ENCODE measurements around the gene CHPT1.
"Not testable (repeated sequence)": the region's sequence is repeated elsewhere in the genome, so short reads cannot be mapped to it uniquely, and the experiment has no call there.

CHPT1 gene

GRCh38 chr12:101697197-101697929 lies at the start of gene CHPT1:
TSS of gene CHPT1 (plus strand) at chr12:101697640. CDS start at chr12:101697862, 222 bp downstream.
- DNase-seq = peak in 50 of 56 donors; percentile 22 to 80 (median 56)

GRCh38 chr12:101647711-101648110 lies 49.7 kb upstream of the CHPT1 start:
- no peak for DNase-seq

GRCh38 chr12:101648195-101648594 lies 49.2 kb upstream of the CHPT1 start:
- no peak for DNase-seq

GRCh38 chr12:101650346-101651117 lies 46.9 kb upstream of the CHPT1 start:
- no peak for DNase-seq

- no peak for DNase-seq
Observed at GRCh38 chr12:101653030-101653429, 44.4 kb upstream of the CHPT1 start.

GRCh38 chr12:101653503-101653902 lies 43.9 kb upstream of the CHPT1 start:
- no peak for DNase-seq

GRCh38 chr12:101654442-101654841 lies 43.0 kb upstream of the CHPT1 start:
- no peak for DNase-seq

- no peak for DNase-seq
Observed at GRCh38 chr12:101655393-101655792, 42.0 kb upstream of the CHPT1 start.

- not testable (repeated sequence) for DNase-seq
Observed at GRCh38 chr12:101660662-101661061, 36.8 kb upstream of the CHPT1 start.

- DNase-seq = no peak
Observed at GRCh38 chr12:101663298-101663697, 34.1 kb upstream of the CHPT1 start.

- no peak for DNase-seq
Observed at GRCh38 chr12:101664992-101665391, 32.4 kb upstream of the CHPT1 start.

GRCh38 chr12:101666052-101666728 lies 31.2 kb upstream of the CHPT1 start:
- peak in 30 of 56 donors; percentile 4 to 75 (median 31) for DNase-seq

- no peak for DNase-seq
Observed at GRCh38 chr12:101667591-101667990, 29.8 kb upstream of the CHPT1 start.

GRCh38 chr12:101670007-101670671 lies 27.3 kb upstream of the CHPT1 start:
- no peak for DNase-seq

GRCh38 chr12:101671157-101671791 lies 26.2 kb upstream of the CHPT1 start:
- peak in 8 of 56 donors; percentile 1 to 21 (median 8) for DNase-seq

- no peak for DNase-seq
Observed at GRCh38 chr12:101671833-101672232, 25.6 kb upstream of the CHPT1 start.

GRCh38 chr12:101675555-101675954 lies 21.9 kb upstream of the CHPT1 start:
- DNase-seq = no peak

GRCh38 chr12:101676497-101676896 lies 20.9 kb upstream of the CHPT1 start:
- not testable (repeated sequence) for DNase-seq

- no peak for DNase-seq
Observed at GRCh38 chr12:101678081-101678480, 19.4 kb upstream of the CHPT1 start.

GRCh38 chr12:101680240-101680639 lies 17.2 kb upstream of the CHPT1 start:
- peak in 1 of 56 donors; percentile 13 for DNase-seq

- DNase-seq = no peak
Observed at GRCh38 chr12:101680647-101681046, 16.8 kb upstream of the CHPT1 start.
